ENCODE measurements around the gene GRM5.

GRCh38 chr11:89065066-89065465, 716 bp downstream of the GRM5 start:
- no peak for TF ChIP-seq CTCF (conservative IDR thresholded peaks at IDR 0.05 in 1 of 2, IDR thresholded peaks at IDR 0.05 in 1 of 2; ENCODE audit: low read depth in 1 of 2, low read length in 2 of 2)
- TF ChIP-seq EZH2 (IDR thresholded peaks at IDR 0.05; ENCODE audit: low read length, missing control alignments): no peak
